Activated CD4-positive, alpha-beta T cell treated with anti-CD3 and anti-CD28 coated beads, Interleukin-2, Interleukin-4, amounts not matched to agents 100 ng/mL and 50 ng/mL, durations not matched to agents 16 hours and 8 hours (primary cell): ENCODE results near the gene CCM2L.

Experiments
- DNase-seq: peaks from one replicate; pipeline ENCODE4 v3.0.0-alpha.2; 2020; ENCODE audit warnings: low spot score

The CCM2L gene

GRCh38 chr20:32010101-32010500 is at the start of gene CCM2L:
TSS of gene CCM2L (plus strand) at chr20:32010438. CDS start at chr20:32010455, 17 bp downstream.
- DNase-seq, result no peak

- no peak for DNase-seq
Observed at GRCh38 chr20:31962761-31963160, 47.5 kb upstream of the CCM2L start.

GRCh38 chr20:31963889-31964288 is 46.3 kb upstream of the CCM2L start:
- no peak for DNase-seq

- DNase-seq, result no peak
Observed at GRCh38 chr20:31966991-31967655, 43.1 kb upstream of the CCM2L start.

GRCh38 chr20:31967830-31968249 is 42.4 kb upstream of the CCM2L start, which contains the start of gene XKR7:
TSS of gene XKR7 (plus strand) at chr20:31968151. CDS start at chr20:31968176, 25 bp downstream.
- DNase-seq, result no peak

GRCh38 chr20:31968291-31969126 is 41.7 kb upstream of the CCM2L start:
- peak; percentile 71 for DNase-seq

- DNase-seq, result no peak
Observed at GRCh38 chr20:31969991-31970390, 40.2 kb upstream of the CCM2L start.

GRCh38 chr20:31972471-31973021 is 37.7 kb upstream of the CCM2L start:
- no peak for DNase-seq

- DNase-seq, result no peak
Observed at GRCh38 chr20:31974296-31974695, 35.9 kb upstream of the CCM2L start.

GRCh38 chr20:31974951-31975487 is 35.2 kb upstream of the CCM2L start:
- DNase-seq, result no peak

- DNase-seq, result no peak
Observed at GRCh38 chr20:31975874-31976273, 34.4 kb upstream of the CCM2L start.

GRCh38 chr20:31977080-31977479 is 33.2 kb upstream of the CCM2L start:
- DNase-seq, result no peak

- DNase-seq, result no peak
Observed at GRCh38 chr20:31979713-31980426, 30.4 kb upstream of the CCM2L start.

GRCh38 chr20:31981784-31982183 is 28.5 kb upstream of the CCM2L start:
- no peak for DNase-seq

- DNase-seq, result no peak
Observed at GRCh38 chr20:31984981-31985471, 25.2 kb upstream of the CCM2L start.

- no peak for DNase-seq
Observed at GRCh38 chr20:31987744-31988143, 22.5 kb upstream of the CCM2L start.

GRCh38 chr20:31988430-31989015 is 21.7 kb upstream of the CCM2L start:
- no peak for DNase-seq

GRCh38 chr20:31989030-31989645 is 21.1 kb upstream of the CCM2L start:
- no peak for DNase-seq

GRCh38 chr20:31990641-31991338 is 19.4 kb upstream of the CCM2L start:
- no peak for DNase-seq

- no peak for DNase-seq
Observed at GRCh38 chr20:31991339-31991705, 18.9 kb upstream of the CCM2L start.
